Caco-2 (cell line): ENCODE results near the gene THOC6. TPM values are rescaled to one million over a fixed set of nuclear protein-coding genes. Genes with fewer than 3 reads are reported as not detected.

ENCODE experiments used
- BruUV-seq: library from RNA; stranded (reverse); fragments of 400-500 nt; replicated peaks from 2 replicates; lab custom pipeline; 2021; lab: Mats Ljungman, UMichigan
- CTCF ChIA-PET: fragments of 300-600 bp; sonication (Branson Sonifier 250); formaldehyde crosslinking; loops from one replicate; lab custom pipeline; 2022; ENCODE audit warnings: antibody characterized with exemption; lab: Charles Lee
- POLR2A ChIA-PET: fragments of 300-600 bp; sonication (Branson Sonifier 250); formaldehyde crosslinking; loops from one replicate; lab custom pipeline; 2022; ENCODE audit warnings: antibody characterized with exemption; lab: Charles Lee
- DNase-seq, 2 experiments: peaks; one replicate each; pipeline versions ENCODE4 v3.0.0 to v3.0.0-alpha.2; 2020 to 2022
- H3K27me3 ChIP-seq: replicated peaks from 2 replicates; pipeline ENCODE4 v1.6.0; 2011; ENCODE audit warnings: low read length; ENCODE audit not compliant: control insufficient read depth, insufficient read depth
- H3K36me3 ChIP-seq: 2 replicates; pipeline ENCODE4 v1.5.1; 2011; ENCODE audit warnings: low read length; ENCODE audit not compliant: control insufficient read depth, insufficient read depth
- H3K4me1 ChIP-seq: fragments of 250-450 bp; sonication (Bioruptor Pico); 2 replicates; pipeline ENCODE4 v1.5.1; 2020; ENCODE audit warnings: mild to moderate bottlenecking
- H3K4me3 ChIP-seq: 2 replicates; pipeline ENCODE4 v1.5.1; 2011; ENCODE audit warnings: low read depth, mild to moderate bottlenecking, control low read depth, low read length
- H3K9me3 ChIP-seq: fragments of 250-450 bp; sonication (Bioruptor Pico); 2 replicates; pipeline ENCODE4 v1.5.1; 2020; ENCODE audit warnings: mild to moderate bottlenecking, moderate library complexity
- H3K27ac Mint-ChIP-seq: one replicate; pipeline ENCODE4 v1.8.0; 2022; ENCODE audit warnings: mixed read lengths; ENCODE audit not compliant: unreplicated experiment
- H3K27me3 Mint-ChIP-seq: one replicate; pipeline ENCODE4 v1.8.0; 2022; ENCODE audit warnings: mixed read lengths; ENCODE audit not compliant: insufficient read depth, unreplicated experiment
- H3K36me3 Mint-ChIP-seq: one replicate; pipeline ENCODE4 v1.8.0; 2022; ENCODE audit warnings: mild to moderate bottlenecking, mixed read lengths; ENCODE audit not compliant: insufficient read depth, unreplicated experiment
- H3K4me1 Mint-ChIP-seq: one replicate; pipeline ENCODE4 v1.8.0; 2022; ENCODE audit warnings: low read depth, mixed read lengths; ENCODE audit not compliant: unreplicated experiment
- H3K4me3 Mint-ChIP-seq: one replicate; pipeline ENCODE4 v1.8.0; 2022; ENCODE audit warnings: mild to moderate bottlenecking, moderate library complexity, mixed read lengths; ENCODE audit not compliant: unreplicated experiment
- H3K9me3 Mint-ChIP-seq: one replicate; pipeline ENCODE4 v1.8.0; 2022; ENCODE audit warnings: mixed read lengths; ENCODE audit not compliant: unreplicated experiment
- intact Hi-C: fragments of 100-400 bp; cut with micrococcal nuclease; formaldehyde crosslinking; loops from one replicate; pipeline ENCODE4 v1.10.0; 2022; ENCODE audit not compliant: unreplicated experiment
- total RNA-seq: library from RNA; stranded (reverse); gene quantifications from 2 replicates; pipeline ENCODE4 v1.2.3, GENCODE V29; 2022
- TF ChIP-seq, protein P1 (sequence below), 2 experiments: fragments of 200-600 bp in 1 of 2; IDR thresholded peaks; 1 replicate in 1 of 2; 2 replicates in 1 of 2; pipeline versions ENCODE4 v1.5.1 to v1.8.0; 2011 to 2022; ENCODE audit warnings: antibody characterized with exemption in 1 of 2, control low read depth in 1 of 2, inconsistent platforms in 1 of 2, low read depth in 1 of 2, low read length in 1 of 2, mild to moderate bottlenecking in 1 of 2, moderate library complexity in 1 of 2; ENCODE audit not compliant: insufficient read depth in 1 of 2, severe bottlenecking in 1 of 2, unreplicated experiment in 1 of 2

Gene THOC6
- total RNA-seq, 1 experiment from 2014 or later: 48.0 TPM

DNA sequence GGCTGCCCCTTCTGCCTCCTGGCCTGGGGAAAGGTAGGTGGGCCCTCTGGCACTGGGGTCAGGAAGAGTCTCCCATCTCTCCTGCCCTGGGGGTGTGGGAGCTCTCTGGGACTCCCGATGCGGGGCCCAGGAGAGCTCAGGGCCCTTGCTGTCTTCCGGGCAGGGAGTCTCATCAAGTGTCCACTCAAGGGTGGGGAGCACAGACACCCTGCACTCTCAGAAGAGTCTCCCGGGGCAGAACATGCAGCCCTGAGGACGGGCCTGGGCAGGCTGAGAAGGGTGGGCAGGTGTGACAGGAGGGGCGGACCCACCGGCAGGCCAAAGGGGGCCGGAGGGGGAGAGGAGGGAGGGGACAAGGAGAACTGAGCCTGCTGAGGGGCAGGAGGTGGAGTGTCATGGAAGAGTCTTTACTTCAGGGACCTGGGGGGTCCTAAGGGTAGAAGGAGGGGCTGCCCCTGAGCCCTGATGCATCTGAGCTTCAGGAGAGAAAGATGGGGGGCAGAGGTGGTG lies 35.2 kb upstream of the THOC6 start:
- Histone ChIP-seq H3K27me3 (no peaks in the 10 kb centered on the region), H3K4me3 (no peak overlapping the region), H3K9me3 (no peaks in the 10 kb centered on the region), H3K36me3 (no peaks in the 10 kb centered on the region), H3K4me1 (0 out of 2 replicates have a peak, but pooled peaks cover 8% of the 10 kb centered on the region)
- intact Hi-C loops: no loop called here
- no peaks in the 10 kb centered on the region for H3K9me3 Mint-ChIP-seq
- DNase-seq: no peak
- H3K4me3 Mint-ChIP-seq: no peak overlapping the region
- ChIA-PET POLR2A (no interaction called here), CTCF (no interaction called here)
- no TSS peak for BruUV-seq
- H3K4me1 Mint-ChIP-seq: no peaks in the 10 kb centered on the region
- no peaks in the 10 kb centered on the region for H3K27me3 Mint-ChIP-seq
- TF ChIP-seq, protein P1, sequence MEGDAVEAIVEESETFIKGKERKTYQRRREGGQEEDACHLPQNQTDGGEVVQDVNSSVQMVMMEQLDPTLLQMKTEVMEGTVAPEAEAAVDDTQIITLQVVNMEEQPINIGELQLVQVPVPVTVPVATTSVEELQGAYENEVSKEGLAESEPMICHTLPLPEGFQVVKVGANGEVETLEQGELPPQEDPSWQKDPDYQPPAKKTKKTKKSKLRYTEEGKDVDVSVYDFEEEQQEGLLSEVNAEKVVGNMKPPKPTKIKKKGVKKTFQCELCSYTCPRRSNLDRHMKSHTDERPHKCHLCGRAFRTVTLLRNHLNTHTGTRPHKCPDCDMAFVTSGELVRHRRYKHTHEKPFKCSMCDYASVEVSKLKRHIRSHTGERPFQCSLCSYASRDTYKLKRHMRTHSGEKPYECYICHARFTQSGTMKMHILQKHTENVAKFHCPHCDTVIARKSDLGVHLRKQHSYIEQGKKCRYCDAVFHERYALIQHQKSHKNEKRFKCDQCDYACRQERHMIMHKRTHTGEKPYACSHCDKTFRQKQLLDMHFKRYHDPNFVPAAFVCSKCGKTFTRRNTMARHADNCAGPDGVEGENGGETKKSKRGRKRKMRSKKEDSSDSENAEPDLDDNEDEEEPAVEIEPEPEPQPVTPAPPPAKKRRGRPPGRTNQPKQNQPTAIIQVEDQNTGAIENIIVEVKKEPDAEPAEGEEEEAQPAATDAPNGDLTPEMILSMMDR (IDR thresholded peaks at IDR 0.05; ENCODE audit: insufficient read depth in 1 of 2, low read depth in 1 of 2, low read length in 1 of 2, severe bottlenecking in 1 of 2, unreplicated experiment in 1 of 2): no peak
- no peak overlapping the region for H3K27ac Mint-ChIP-seq
- no peaks in the 10 kb centered on the region for H3K36me3 Mint-ChIP-seq

DNA sequence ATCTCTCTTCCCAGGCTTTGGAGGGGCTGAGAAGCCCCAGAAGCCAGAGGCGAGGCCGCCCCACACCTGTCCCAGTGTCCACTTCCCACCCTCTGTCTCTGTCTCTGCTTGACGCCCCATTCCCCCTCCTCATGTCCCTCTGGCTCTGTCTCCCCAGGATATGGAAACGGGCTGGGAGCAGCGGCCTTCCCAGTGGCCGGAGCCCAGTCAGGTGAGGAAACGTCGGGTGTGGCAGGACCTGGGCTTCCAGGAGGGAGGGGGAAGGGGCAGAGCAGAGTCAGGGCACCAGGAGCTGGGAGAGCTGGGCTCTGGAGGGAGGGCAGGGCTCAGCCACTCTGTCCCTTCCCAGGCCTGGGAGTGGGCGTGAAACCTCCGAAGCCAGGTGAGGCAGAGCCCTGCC lies 32.9 kb upstream of the THOC6 start:
- Mint-ChIP-seq H3K9me3 (no peaks in the 10 kb centered on the region), H3K4me1 (no peaks in the 10 kb centered on the region), H3K27ac (no peak overlapping the region), H3K36me3 (no peaks in the 10 kb centered on the region), H3K4me3 (no peak overlapping the region), H3K27me3 (no peaks in the 10 kb centered on the region)
- 0 out of 2 replicates have a peak, but pooled peaks cover 3% of the 10 kb centered on the region for H3K4me1 ChIP-seq
- H3K27me3 ChIP-seq: no peaks in the 10 kb centered on the region
- CTCF ChIA-PET: no interaction called here
- no peaks in the 10 kb centered on the region for H3K9me3 ChIP-seq
- TF ChIP-seq, protein P1 (IDR thresholded peaks at IDR 0.05; ENCODE audit: insufficient read depth in 1 of 2, low read depth in 1 of 2, low read length in 1 of 2, severe bottlenecking in 1 of 2, unreplicated experiment in 1 of 2): no peak
- POLR2A ChIA-PET: no interaction called here
- BruUV-seq: no TSS peak
- DNase-seq: no peak
- intact Hi-C loops: no loop called here
- no peak overlapping the region for H3K4me3 ChIP-seq
- no peaks in the 10 kb centered on the region for H3K36me3 ChIP-seq

DNA sequence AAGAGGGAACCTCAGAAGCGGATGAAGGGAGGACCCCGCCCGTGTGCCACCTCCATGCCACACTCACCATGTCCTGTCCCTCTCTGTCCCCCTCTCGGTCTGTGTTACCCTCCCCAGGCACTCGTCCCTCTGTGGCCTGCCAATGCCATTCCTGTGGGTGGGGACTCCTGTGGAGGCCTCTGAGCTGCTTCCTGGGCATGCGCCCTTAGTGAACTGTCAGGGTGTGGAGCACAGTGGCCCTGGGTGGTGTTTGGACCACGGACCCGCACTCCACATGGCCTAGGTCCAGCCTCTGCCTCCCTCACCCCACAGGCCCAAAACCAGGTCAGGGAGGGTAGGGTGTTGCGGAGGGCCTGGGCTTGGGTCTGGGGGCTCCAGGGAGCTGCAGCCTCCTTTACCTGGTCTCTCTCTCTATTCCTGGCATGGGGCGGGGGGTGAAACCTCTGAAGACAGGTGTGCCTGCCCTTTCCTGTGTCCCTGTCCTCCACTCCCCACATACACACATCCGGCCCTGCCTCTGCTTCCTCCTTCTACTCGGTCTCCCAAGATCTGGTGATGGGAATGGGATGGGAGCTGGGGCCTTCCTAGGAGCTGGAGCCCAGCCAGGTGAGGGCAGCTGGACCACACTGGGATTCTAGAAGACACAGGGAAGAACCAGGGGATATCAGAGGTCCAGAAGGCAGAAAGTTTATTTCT lies 32.1 kb upstream of the THOC6 start:
- Mint-ChIP-seq H3K4me1 (no peaks in the 10 kb centered on the region), H3K4me3 (no peak overlapping the region), H3K9me3 (no peaks in the 10 kb centered on the region), H3K27me3 (no peaks in the 10 kb centered on the region), H3K36me3 (no peaks in the 10 kb centered on the region), H3K27ac (no peak overlapping the region)
- 0 out of 2 replicates have a peak, but pooled peaks cover 3% of the 10 kb centered on the region for H3K4me1 ChIP-seq
- no peaks in the 10 kb centered on the region for H3K27me3 ChIP-seq
- POLR2A ChIA-PET: no interaction called here
- CTCF ChIA-PET: interaction anchor here (1.7 kb wide), 1 partner anchor 12 kb away, joined by 5 read pairs; no protein-coding TSS in a partner anchor
- no TSS peak for BruUV-seq
- DNase-seq: no peak
- no peaks in the 10 kb centered on the region for H3K9me3 ChIP-seq
- H3K36me3 ChIP-seq: no peaks in the 10 kb centered on the region
- no peak overlapping the region for H3K4me3 ChIP-seq
- TF ChIP-seq, protein P1 (IDR thresholded peaks at IDR 0.05; ENCODE audit: insufficient read depth in 1 of 2, low read depth in 1 of 2, low read length in 1 of 2, severe bottlenecking in 1 of 2, unreplicated experiment in 1 of 2): no peak
- intact Hi-C loops: no loop called here
